Kidney (tissue), 14 donors: ENCODE data around the gene IGFLR1. TPM values are rescaled to one million over a fixed set of nuclear protein-coding genes. Genes with fewer than 3 reads are reported as not detected.
A peak's percentile ranks its signal among the peaks of the same experiment; 100 is the strongest.

ENCODE experiments used
- DNase-seq, 5 donors: peaks; one replicate each; pipeline ENCODE4 v3.0.0-alpha.2; 2013 to 2020
- FAIRE-seq: peaks from 2 replicates; lab custom pipeline; 2012; peaks lifted over from hg19 to GRCh38; lab: Jason Lieb, UNC
- H3K27ac ChIP-seq, 2 donors: one replicate each; pipeline ENCODE4 v1.7.0; 2013; ENCODE audit warnings: low read depth in 2 of 2, low read length in 2 of 2, inconsistent platforms in 1 of 2
- H3K27me3 ChIP-seq: one replicate; pipeline ENCODE4 v1.7.1; 2013; ENCODE audit warnings: low read length, inconsistent platforms; ENCODE audit not compliant: control insufficient read depth, insufficient read depth
- H3K36me3 ChIP-seq, 3 donors: one replicate each; pipeline versions ENCODE4 v1.7.0 to v1.7.1; 2013; ENCODE audit warnings: low read length in 3 of 3, control low read depth in 1 of 3, inconsistent platforms in 1 of 3; ENCODE audit not compliant: insufficient read depth in 3 of 3, control insufficient read depth in 2 of 3
- H3K4me1 ChIP-seq, 3 donors: one replicate each; pipeline versions ENCODE4 v1.7.0 to v1.7.1; 2013; ENCODE audit warnings: low read length in 3 of 3, inconsistent platforms in 1 of 3, low read depth in 1 of 3; ENCODE audit not compliant: control insufficient read depth in 2 of 3, insufficient read depth in 2 of 3
- H3K4me3 ChIP-seq, 3 donors: one replicate each; pipeline versions ENCODE4 v1.7.0 to v1.8.1; 2013; ENCODE audit warnings: low read length in 3 of 3, control low read depth in 1 of 3, inconsistent platforms in 1 of 3
- H3K9ac ChIP-seq, 3 donors: one replicate each; pipeline versions ENCODE4 v1.7.0 to v1.7.1; 2013; ENCODE audit warnings: low read length in 3 of 3, control low read depth in 1 of 3, inconsistent platforms in 1 of 3
- H3K9me3 ChIP-seq, 3 donors: one replicate each; pipeline versions ENCODE4 v1.7.0 to v1.7.1; 2013; ENCODE audit warnings: low read length in 3 of 3, control low read depth in 1 of 3, inconsistent platforms in 1 of 3; ENCODE audit not compliant: control insufficient read depth in 2 of 3, insufficient read depth in 1 of 3
- intact Hi-C: fragments of 100-400 bp; cut with DNase I; formaldehyde crosslinking; loops from one replicate; pipeline ENCODE4 v1.11.1; 2022
- polyA plus RNA-seq: library from polyadenylated mRNA; stranded (reverse); fragments of 350-450 nt; fragmentation: Illumina TruSeq; extraction: RNeasy Lipid Tissue Mini Kit (QIAGEN cat#74804); gene quantifications from one replicate; pipeline ENCODE4 v1.2.3, GENCODE V29; 2014; ENCODE audit warnings: low read depth, low replicate concordance; ENCODE audit not compliant: insufficient read depth
- total RNA-seq: library from RNA; stranded (reverse); fragmentation: NEBNext Ultra II Directional; extraction: Animal tissue kit (Norgen Biotek cat#: 25700); gene quantifications from one replicate; pipeline ENCODE4 v1.2.1, GENCODE V29; 2021
- TF ChIP-seq, protein P1 (sequence below): IDR thresholded peaks from 3 replicates; pipeline ENCODE4 v1.5.1; 2012; ENCODE audit warnings: mild to moderate bottlenecking, moderate library complexity, borderline replicate concordance; ENCODE audit not compliant: insufficient read depth; ENCODE audit errors: extremely low read depth
- donor health status: control.
- donor health status: control.
- donor health status: control.
- donor health status: control.
- donor health status: control.
- donor health status: DM: yes; HTN: yes; CAD: no.
- donor health status: Normal renal cell carcinoma (clear cell type).

The IGFLR1 gene
- total and polyA plus RNA-seq, 2 donors from 2014 or later: 22.3 to 26.0 TPM

DNA sequence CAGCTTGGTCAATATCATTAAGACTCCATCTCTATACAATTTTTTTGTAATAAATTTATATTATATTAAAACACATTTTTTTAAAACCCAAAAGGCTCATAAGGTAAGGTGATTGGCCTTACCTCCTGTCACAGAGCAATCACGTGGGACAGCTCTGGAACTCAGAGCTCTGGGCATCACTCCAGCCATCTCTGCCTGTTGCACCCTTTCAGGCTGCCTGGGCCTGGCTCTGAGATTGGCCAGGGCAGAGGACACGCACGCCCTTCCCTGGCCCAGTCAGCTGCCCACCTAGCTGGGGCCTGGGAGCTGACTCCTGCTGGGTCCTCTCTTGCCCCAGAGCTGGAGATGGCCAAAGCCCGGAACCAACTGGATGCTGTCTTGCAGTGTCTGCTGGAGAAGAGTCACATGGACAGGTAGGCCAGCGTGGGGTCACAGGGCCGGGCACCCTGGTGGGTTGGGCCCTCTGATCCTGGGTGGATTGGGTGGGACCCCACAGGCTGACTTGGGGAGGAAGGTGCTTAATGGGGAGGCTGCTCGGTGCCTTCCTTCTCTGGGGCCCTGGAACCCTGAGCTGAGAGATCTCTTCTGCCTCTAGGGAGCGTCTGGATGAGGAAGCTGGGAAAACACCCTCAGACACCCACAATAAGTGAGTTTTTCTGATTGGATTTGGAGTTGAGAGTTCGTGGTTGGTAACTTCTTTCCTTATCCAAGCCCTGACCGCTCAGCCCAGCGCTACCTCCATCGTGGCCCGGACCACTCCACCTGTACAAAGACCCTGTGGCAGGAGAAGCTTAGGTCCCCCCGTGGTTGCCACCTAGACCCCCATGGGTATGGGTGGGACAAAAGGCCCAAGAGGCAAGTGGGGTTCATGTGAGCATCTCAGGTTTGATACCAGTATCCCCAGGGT is 9.8 kb upstream of the IGFLR1 start:
- DNase-seq (no peak), FAIRE-seq (no peak)
- Histone ChIP-seq H3K9me3 (no peaks in the 10 kb centered on the region), H3K27ac (no peak overlapping the region), H3K36me3 (peaks cover 0 to 22% (median 10%) of the 10 kb centered on the region in 3 donors), H3K4me3 (no peak overlapping the region), H3K4me1 (peaks cover 2 to 12% (median 4%) of the 10 kb centered on the region in 3 donors), H3K9ac (no peak overlapping the region), H3K27me3 (no peaks in the 10 kb centered on the region)
- intact Hi-C loops: no loop called here
- TF ChIP-seq, protein P1, sequence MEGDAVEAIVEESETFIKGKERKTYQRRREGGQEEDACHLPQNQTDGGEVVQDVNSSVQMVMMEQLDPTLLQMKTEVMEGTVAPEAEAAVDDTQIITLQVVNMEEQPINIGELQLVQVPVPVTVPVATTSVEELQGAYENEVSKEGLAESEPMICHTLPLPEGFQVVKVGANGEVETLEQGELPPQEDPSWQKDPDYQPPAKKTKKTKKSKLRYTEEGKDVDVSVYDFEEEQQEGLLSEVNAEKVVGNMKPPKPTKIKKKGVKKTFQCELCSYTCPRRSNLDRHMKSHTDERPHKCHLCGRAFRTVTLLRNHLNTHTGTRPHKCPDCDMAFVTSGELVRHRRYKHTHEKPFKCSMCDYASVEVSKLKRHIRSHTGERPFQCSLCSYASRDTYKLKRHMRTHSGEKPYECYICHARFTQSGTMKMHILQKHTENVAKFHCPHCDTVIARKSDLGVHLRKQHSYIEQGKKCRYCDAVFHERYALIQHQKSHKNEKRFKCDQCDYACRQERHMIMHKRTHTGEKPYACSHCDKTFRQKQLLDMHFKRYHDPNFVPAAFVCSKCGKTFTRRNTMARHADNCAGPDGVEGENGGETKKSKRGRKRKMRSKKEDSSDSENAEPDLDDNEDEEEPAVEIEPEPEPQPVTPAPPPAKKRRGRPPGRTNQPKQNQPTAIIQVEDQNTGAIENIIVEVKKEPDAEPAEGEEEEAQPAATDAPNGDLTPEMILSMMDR: no peak

DNA sequence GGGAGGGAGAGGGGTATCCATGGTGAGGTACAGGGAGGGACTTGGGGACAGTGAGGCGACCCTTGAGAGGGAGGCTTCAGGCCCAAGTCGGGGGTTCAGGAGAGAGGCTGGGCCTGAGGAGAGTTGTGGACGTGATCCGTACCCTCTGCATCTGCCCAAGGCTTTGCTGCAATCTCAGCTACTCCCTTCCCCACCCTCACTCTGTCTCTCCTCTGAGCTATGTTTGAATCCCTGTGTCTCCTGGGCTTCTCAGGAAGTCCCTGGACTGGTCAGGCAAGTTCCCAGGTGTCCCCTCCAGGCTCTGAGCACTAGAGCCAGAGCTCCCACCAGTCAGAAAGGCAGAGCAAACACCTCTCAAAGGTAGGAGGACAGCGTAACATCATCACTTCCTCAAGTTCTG is 7.9 kb upstream of the IGFLR1 start:
- peaks cover 2 to 13% (median 9%) of the 10 kb centered on the region in 3 donors for H3K4me1 ChIP-seq
- intact Hi-C loops: no loop called here
- no peak overlapping the region for H3K4me3 ChIP-seq
- H3K27me3 ChIP-seq: no peaks in the 10 kb centered on the region
- H3K27ac ChIP-seq: no peak overlapping the region
- DNase-seq (no peak), FAIRE-seq (no peak)
- H3K36me3 ChIP-seq: peaks cover 0 to 22% (median 10%) of the 10 kb centered on the region in 3 donors
- TF ChIP-seq, protein P1: no peak
- H3K9ac ChIP-seq: no peak overlapping the region
- H3K9me3 ChIP-seq: no peaks in the 10 kb centered on the region

DNA sequence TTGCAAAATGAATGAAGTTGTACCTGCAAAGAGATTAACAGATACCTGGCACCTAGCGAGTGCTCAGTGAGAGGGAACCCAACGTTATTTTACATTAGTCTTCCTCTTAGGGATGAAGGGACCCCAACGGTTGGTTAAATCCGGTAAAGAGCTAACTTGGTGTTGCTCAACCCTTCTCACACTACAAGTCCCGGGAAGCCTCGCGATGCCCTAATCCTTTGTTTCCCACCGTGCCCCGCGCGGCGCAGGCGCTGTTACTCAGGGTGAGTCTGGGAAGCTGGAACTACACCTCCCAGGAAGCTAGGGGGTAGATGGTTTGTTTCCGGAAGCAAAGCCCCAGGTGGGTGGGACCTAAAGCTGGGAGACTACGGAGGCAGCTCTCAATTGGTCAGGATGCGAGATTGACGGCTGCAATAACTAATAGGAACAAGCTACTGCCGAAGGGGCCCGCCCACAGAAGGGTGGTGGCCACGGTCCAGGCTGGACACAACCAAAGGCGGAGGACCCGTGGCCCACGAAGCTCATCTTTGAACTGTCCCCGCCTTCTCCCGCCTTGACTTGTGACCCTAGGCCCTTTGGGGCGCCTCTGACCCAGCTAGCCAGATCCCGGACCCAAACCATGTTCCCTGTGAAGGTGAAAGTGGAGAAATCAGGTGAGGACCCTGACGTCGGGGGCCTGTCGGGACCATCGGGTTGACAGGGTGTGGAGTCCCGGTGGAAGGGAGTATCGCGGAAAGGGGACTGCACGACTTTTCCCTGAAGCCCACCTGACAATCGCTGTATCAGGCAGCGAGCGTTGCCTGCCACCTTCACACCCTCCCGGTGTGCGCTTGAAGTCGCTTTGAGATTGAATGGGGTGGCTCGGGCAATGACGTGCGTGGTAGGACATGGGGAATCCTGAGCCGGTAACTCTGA is 6.1 kb upstream of the IGFLR1 start, which contains the start of gene LIN37:
LIN37 (plus strand) TSS at position 471 of the 915 bp plus-strand sequence; CDS start at position 620, 149 bp downstream.
- H3K27ac ChIP-seq: peak within 1 kb of the TSS; percentile 63 to 71
- no peaks in the 10 kb centered on the region for H3K27me3 ChIP-seq
- FAIRE-seq (peak; percentile 96), DNase-seq (peak; percentile 99 to 100 (median 99))
- H3K9ac ChIP-seq: peak within 1 kb of the TSS; percentile 60 to 97 (median 85)
- TF ChIP-seq, protein P1: peak; percentile 27
- intact Hi-C loops: no loop called here
- H3K9me3 ChIP-seq: no peaks in the 10 kb centered on the region
- peaks cover 2 to 18% (median 9%) of the 10 kb centered on the region in 3 donors for H3K4me1 ChIP-seq
- peaks cover 0 to 10% (median 6%) of the 10 kb centered on the region in 3 donors for H3K36me3 ChIP-seq
- H3K4me3 ChIP-seq: peak within 1 kb of the TSS; percentile 91 to 100 (median 92)
